HepG2 (cell line): ENCODE measurements around the gene RPL32. TPM values are rescaled to one million over a fixed set of nuclear protein-coding genes. Genes with fewer than 3 reads are reported as not detected.

Experiments used
- ATAC-seq: fragments of 200-7000 bp; cut with Tn5 transposase; 3 replicates; pipeline ENCODE4 v1.9.1; 2020; ENCODE audit warnings: mild to moderate bottlenecking, moderate library complexity
- BruUV-seq: library from RNA; stranded (reverse); fragments of 400-500 nt; replicated peaks from 2 replicates; lab custom pipeline; 2021; lab: Mats Ljungman, UMichigan
- CTCF ChIA-PET: fragments of 300-600 bp; formaldehyde crosslinking; extraction: SDS; loops from one replicate; lab custom pipeline; 2021; ENCODE audit warnings: low total read pairs, inconsistent platforms, low intra/inter-chr PET ratio; lab: Yijun Ruan, JAX
- POLR2A ChIA-PET: fragments of 350-600 bp; sonication (Branson Sonifier 250); formaldehyde crosslinking; loops from one replicate; lab custom pipeline; 2020; ENCODE audit warnings: antibody characterized with exemption, inconsistent platforms; lab: Yijun Ruan, JAX
- DNase-seq: peaks from one replicate; pipeline ENCODE4 v3.0.0-alpha.2; 2015; ENCODE audit warnings: low spot score
- FAIRE-seq: peaks from 3 replicates; lab custom pipeline; 2011; peaks lifted over from hg19 to GRCh38; lab: Jason Lieb, UNC
- H2AFZ ChIP-seq: one replicate; pipeline ENCODE4 v1.6.1; 2011; ENCODE audit warnings: low read length, inconsistent platforms
- H3K27ac ChIP-seq: fragments of 300-600 bp; 3 replicates; pipeline ENCODE4 v1.8.0; 2011; ENCODE audit warnings: mixed run types, mild to moderate bottlenecking, mixed read lengths, low read length, inconsistent platforms; ENCODE audit not compliant: insufficient read depth; ENCODE audit errors: extremely low read length
- H3K27me3 ChIP-seq, 2 experiments: fragments of 200-600 bp in 1 of 2; 2 replicates in 1 of 2; 3 replicates in 1 of 2; pipeline versions ENCODE4 v1.6.0 to v1.8.0; 2011; ENCODE audit warnings: low read length in 2 of 2, mild to moderate bottlenecking in 2 of 2, moderate library complexity in 2 of 2, inconsistent platforms in 1 of 2; ENCODE audit not compliant: insufficient read depth in 2 of 2, control insufficient read depth in 1 of 2
- H3K36me3 ChIP-seq, 2 experiments: fragments of 200-600 bp in 1 of 2; replicated peaks in 1 of 2; 2 replicates in 1 of 2; 3 replicates in 1 of 2; pipeline versions ENCODE4 v1.5.1 to v1.8.0; 2011; ENCODE audit warnings: low read length in 2 of 2, inconsistent platforms in 1 of 2; ENCODE audit not compliant: insufficient read depth in 2 of 2, control insufficient read depth in 1 of 2
- H3K4me1 ChIP-seq: 2 replicates; pipeline ENCODE4 v1.5.1; 2012; ENCODE audit warnings: low read length, inconsistent platforms; ENCODE audit not compliant: insufficient read depth
- H3K4me2 ChIP-seq: 2 replicates; pipeline ENCODE4 v1.6.0; 2011; ENCODE audit warnings: low read depth, low read length, inconsistent platforms
- H3K4me3 ChIP-seq, 3 experiments: fragments of 200-600 bp in 1 of 3; sonication (generic), shearing (Covaris generic) in 1 of 3; replicated peaks in 1 of 3; 2 replicates each; pipeline ENCODE4 v1.5.1; 2011 to 2016; ENCODE audit warnings: low read length in 3 of 3, inconsistent platforms in 2 of 3, low read depth in 2 of 3, mild to moderate bottlenecking in 2 of 3, control low read depth in 1 of 3, mixed read lengths in 1 of 3; ENCODE audit not compliant: insufficient read depth in 1 of 3
- H3K79me2 ChIP-seq: one replicate; pipeline ENCODE4 v1.6.1; 2011; ENCODE audit warnings: low read length, inconsistent platforms; ENCODE audit not compliant: insufficient read depth
- H3K9ac ChIP-seq: 2 replicates; pipeline ENCODE4 v1.6.0; 2011; ENCODE audit warnings: mild to moderate bottlenecking, low read depth, low read length, inconsistent platforms; ENCODE audit not compliant: insufficient read depth
- H3K9me3 ChIP-seq: 2 replicates; pipeline ENCODE4 v1.5.1; 2012; ENCODE audit warnings: mild to moderate bottlenecking, low read length
- H4K20me1 ChIP-seq: 2 replicates; pipeline ENCODE4 v1.6.0; 2011; ENCODE audit warnings: inconsistent platforms, mild to moderate bottlenecking, low read length, moderate library complexity; ENCODE audit not compliant: insufficient read depth
- CAMTA2 ChIP-seq: sonication (generic); formaldehyde crosslinking; IDR thresholded peaks from 2 replicates; pipeline ENCODE4 v1.4.0; 2020; ENCODE audit warnings: mild to moderate bottlenecking, missing genetic modification reagents, borderline replicate concordance
- EP300 ChIP-seq, 3 experiments: sonication (generic) in 1 of 3; formaldehyde crosslinking in 1 of 3; IDR thresholded peaks; 2 replicates each; pipeline versions ENCODE4 v1.5.1 to v1.6.1; 2011 to 2020; ENCODE audit warnings: low read depth in 2 of 3, low read length in 2 of 3, borderline replicate concordance in 1 of 3, improper control_type of control experiment in 1 of 3, mild to moderate bottlenecking in 1 of 3, missing genetic modification reagents in 1 of 3, moderate library complexity in 1 of 3
- HNRNPH1 ChIP-seq: fragments of 200-400 bp; formaldehyde crosslinking; optimal IDR thresholded peaks from 2 replicates; pipeline ENCODE3; 2017; ENCODE audit warnings: mild to moderate bottlenecking, low read depth, low read length
- KDM3A ChIP-seq: IDR thresholded peaks from 2 replicates; pipeline ENCODE4 v1.6.1; 2018; ENCODE audit warnings: low read depth, missing compliant biosample characterization
- PHF5A ChIP-seq: IDR thresholded peaks from one replicate; pipeline ENCODE4 v1.6.1; 2018; ENCODE audit warnings: low read depth, missing genetic modification reagents; ENCODE audit not compliant: unreplicated experiment
- TBL1XR1 ChIP-seq: fragments of 150-350 bp; IDR thresholded peaks from 2 replicates; pipeline ENCODE4 v1.6.1; 2014; ENCODE audit warnings: borderline replicate concordance, low read length; ENCODE audit not compliant: partially characterized antibody
- ZMYM4 ChIP-seq: sonication (generic); formaldehyde crosslinking; IDR thresholded peaks from 2 replicates; pipeline ENCODE4 v1.8.1; 2023; ENCODE audit warnings: mild to moderate bottlenecking, missing genetic modification reagents
- ZNF850 ChIP-seq: sonication (generic); formaldehyde crosslinking; conservative IDR thresholded peaks from 2 replicates; pipeline ENCODE4 v1.9.0; 2021; ENCODE audit warnings: mild to moderate bottlenecking, missing genetic modification reagents
- WGBS: methylation state at CpG from one replicate; pipeline ENCODE4 v1.1.6; 2017; ENCODE audit warnings: low lambda C conversion rate; 5-methylcytosine and 5-hydroxymethylcytosine counted together
- in situ Hi-C: cut with HindIII; loops from 2 replicates; pipeline ENCODE4 v1.10.0; 2017; ENCODE audit warnings: low pct_unique_long_range_greater_than_20kb; ENCODE audit not compliant: extremely low pct_ligation_motif_present
- intact Hi-C: fragments of 100-400 bp; cut with micrococcal nuclease; formaldehyde crosslinking; loops from one replicate; pipeline ENCODE4 v1.10.0; 2022; ENCODE audit not compliant: unreplicated experiment
- polyA plus RNA-seq, 8 experiments: library from polyadenylated mRNA; depleted of rRNA in 3 of 8; stranded (reverse) in 7 of 8; unstranded in 1 of 8; fragments of >200 nt; fragmentation: Illumina TruSeq in 4 of 8; extraction: Trizol in 4 of 8; gene quantifications; 2 replicates each; pipeline versions ENCODE4 v1.2.1 to v1.2.3, GENCODE V29; 2011 to 2016; ENCODE audit warnings: low read depth in 4 of 8, missing spikeins in 1 of 8, mixed read lengths in 1 of 8; ENCODE audit not compliant: insufficient read depth in 1 of 8
- total RNA-seq, 5 experiments: library from RNA; depleted of rRNA; stranded (reverse); fragments of >200 nt; fragmentation: Illumina TruSeq; extraction: Trizol; gene quantifications; 2 replicates each; pipeline ENCODE4 v1.2.3, GENCODE V29; 2016; ENCODE audit warnings: low read depth in 1 of 5
- TF ChIP-seq, protein P1 (sequence below): sonication (generic); formaldehyde crosslinking; IDR thresholded peaks from 2 replicates; pipeline ENCODE4 v1.8.0; 2022; ENCODE audit warnings: mild to moderate bottlenecking, missing genetic modification reagents
- TF ChIP-seq, protein P2 (sequence below): sonication (generic); formaldehyde crosslinking; IDR thresholded peaks from 2 replicates; pipeline ENCODE4 v1.5.1; 2020; ENCODE audit warnings: missing genetic modification reagents, mild to moderate bottlenecking, borderline replicate concordance
- TF ChIP-seq, protein P3 (sequence below): sonication (generic); formaldehyde crosslinking; IDR thresholded peaks from 2 replicates; pipeline ENCODE4 v1.8.1; 2022; ENCODE audit warnings: mild to moderate bottlenecking, missing genetic modification reagents
- TF ChIP-seq, protein P4 (sequence below): sonication (generic); formaldehyde crosslinking; IDR thresholded peaks from 2 replicates; pipeline ENCODE4 v1.9.0; 2021; ENCODE audit warnings: mild to moderate bottlenecking, missing genetic modification reagents

RPL32 gene
- total and polyA plus RNA-seq, 2 of the 13 experiments (the other 11 are each of a cell fraction or from before 2014, with no cell fraction given) = 1,781 to 2,401 TPM

DNA sequence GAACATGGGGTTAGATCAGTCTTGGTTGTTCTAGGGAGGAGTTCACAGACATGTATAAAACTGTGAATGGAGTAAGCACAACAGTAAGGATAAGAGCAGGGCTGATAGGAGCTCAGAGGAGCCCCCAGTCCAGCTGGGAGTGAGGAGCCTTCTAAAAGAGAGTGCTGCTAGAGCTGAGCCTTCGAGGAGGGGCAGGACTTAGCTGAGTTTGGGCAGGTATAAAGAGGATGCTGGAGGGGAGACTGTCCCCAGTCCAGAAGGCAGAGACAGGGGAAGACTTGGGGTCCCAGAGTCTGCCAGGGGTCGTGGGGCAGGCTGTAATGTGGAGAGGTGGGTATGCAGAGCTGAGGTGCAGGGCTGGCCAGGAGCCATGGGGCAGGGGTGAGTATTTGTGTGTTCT is 32.8 kb downstream of the RPL32 start:
- Histone ChIP-seq H3K27ac (no peak overlapping the region), H3K4me1 (peaks cover 29% of the 10 kb centered on the region), H3K79me2 (no peaks in the 10 kb centered on the region), H3K9ac (no peak overlapping the region), H3K9me3 (no peaks in the 10 kb centered on the region), H3K27me3 (peaks cover 0 to 45% of the 10 kb centered on the region in 2 experiments; a peak in 3 of 5 replicates), H2AFZ (no peak overlapping the region), H4K20me1 (no peaks in the 10 kb centered on the region), H3K36me3 (no peaks in the 10 kb centered on the region), H3K4me2 (no peak overlapping the region), H3K4me3 (no peak overlapping the region)
- BruUV-seq = no TSS peak
- no peak for DNase-seq
- ChIA-PET CTCF (no interaction called here), POLR2A (no interaction called here)
- 0% methylated on average over 2 of the region's 2 CpGs for WGBS
- intact Hi-C loops (no loop called here), in situ Hi-C loops (no loop called here)
- ATAC-seq = no peak
- no peak for FAIRE-seq
- no peak for TF ChIP-seq ZMYM4 (CRISPR knock-in tag)
- TF ChIP-seq PHF5A = no peak
- TF ChIP-seq, protein P1, sequence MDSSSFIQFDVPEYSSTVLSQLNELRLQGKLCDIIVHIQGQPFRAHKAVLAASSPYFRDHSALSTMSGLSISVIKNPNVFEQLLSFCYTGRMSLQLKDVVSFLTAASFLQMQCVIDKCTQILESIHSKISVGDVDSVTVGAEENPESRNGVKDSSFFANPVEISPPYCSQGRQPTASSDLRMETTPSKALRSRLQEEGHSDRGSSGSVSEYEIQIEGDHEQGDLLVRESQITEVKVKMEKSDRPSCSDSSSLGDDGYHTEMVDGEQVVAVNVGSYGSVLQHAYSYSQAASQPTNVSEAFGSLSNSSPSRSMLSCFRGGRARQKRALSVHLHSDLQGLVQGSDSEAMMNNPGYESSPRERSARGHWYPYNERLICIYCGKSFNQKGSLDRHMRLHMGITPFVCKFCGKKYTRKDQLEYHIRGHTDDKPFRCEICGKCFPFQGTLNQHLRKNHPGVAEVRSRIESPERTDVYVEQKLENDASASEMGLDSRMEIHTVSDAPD (CRISPR knock-in tag) = no peak
- no peak for TF ChIP-seq CAMTA2 (CRISPR knock-in tag)
- TF ChIP-seq EP300 (IDR thresholded peaks at IDR 0.05; ENCODE audit: low read depth in 2 of 2, low read length in 2 of 2) = no peak
- TF ChIP-seq EP300 (CRISPR knock-in tag; IDR thresholded peaks at IDR 0.05; ENCODE audit: borderline replicate concordance) = no peak
- no peak for TF ChIP-seq HNRNPH1
- TF ChIP-seq ZNF850 (CRISPR knock-in tag) = no peak
- TF ChIP-seq TBL1XR1 = no peak
- TF ChIP-seq, protein P2, sequence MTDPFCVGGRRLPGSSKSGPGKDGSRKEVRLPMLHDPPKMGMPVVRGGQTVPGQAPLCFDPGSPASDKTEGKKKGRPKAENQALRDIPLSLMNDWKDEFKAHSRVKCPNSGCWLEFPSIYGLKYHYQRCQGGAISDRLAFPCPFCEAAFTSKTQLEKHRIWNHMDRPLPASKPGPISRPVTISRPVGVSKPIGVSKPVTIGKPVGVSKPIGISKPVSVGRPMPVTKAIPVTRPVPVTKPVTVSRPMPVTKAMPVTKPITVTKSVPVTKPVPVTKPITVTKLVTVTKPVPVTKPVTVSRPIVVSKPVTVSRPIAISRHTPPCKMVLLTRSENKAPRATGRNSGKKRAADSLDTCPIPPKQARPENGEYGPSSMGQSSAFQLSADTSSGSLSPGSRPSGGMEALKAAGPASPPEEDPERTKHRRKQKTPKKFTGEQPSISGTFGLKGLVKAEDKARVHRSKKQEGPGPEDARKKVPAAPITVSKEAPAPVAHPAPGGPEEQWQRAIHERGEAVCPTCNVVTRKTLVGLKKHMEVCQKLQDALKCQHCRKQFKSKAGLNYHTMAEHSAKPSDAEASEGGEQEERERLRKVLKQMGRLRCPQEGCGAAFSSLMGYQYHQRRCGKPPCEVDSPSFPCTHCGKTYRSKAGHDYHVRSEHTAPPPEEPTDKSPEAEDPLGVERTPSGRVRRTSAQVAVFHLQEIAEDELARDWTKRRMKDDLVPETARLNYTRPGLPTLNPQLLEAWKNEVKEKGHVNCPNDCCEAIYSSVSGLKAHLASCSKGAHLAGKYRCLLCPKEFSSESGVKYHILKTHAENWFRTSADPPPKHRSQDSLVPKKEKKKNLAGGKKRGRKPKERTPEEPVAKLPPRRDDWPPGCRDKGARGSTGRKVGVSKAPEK = no peak
- TF ChIP-seq KDM3A (CRISPR knock-in tag) = no peak
- TF ChIP-seq, protein P3, sequence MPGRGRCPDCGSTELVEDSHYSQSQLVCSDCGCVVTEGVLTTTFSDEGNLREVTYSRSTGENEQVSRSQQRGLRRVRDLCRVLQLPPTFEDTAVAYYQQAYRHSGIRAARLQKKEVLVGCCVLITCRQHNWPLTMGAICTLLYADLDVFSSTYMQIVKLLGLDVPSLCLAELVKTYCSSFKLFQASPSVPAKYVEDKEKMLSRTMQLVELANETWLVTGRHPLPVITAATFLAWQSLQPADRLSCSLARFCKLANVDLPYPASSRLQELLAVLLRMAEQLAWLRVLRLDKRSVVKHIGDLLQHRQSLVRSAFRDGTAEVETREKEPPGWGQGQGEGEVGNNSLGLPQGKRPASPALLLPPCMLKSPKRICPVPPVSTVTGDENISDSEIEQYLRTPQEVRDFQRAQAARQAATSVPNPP (CRISPR knock-in tag) = no peak
- TF ChIP-seq, protein P4, sequence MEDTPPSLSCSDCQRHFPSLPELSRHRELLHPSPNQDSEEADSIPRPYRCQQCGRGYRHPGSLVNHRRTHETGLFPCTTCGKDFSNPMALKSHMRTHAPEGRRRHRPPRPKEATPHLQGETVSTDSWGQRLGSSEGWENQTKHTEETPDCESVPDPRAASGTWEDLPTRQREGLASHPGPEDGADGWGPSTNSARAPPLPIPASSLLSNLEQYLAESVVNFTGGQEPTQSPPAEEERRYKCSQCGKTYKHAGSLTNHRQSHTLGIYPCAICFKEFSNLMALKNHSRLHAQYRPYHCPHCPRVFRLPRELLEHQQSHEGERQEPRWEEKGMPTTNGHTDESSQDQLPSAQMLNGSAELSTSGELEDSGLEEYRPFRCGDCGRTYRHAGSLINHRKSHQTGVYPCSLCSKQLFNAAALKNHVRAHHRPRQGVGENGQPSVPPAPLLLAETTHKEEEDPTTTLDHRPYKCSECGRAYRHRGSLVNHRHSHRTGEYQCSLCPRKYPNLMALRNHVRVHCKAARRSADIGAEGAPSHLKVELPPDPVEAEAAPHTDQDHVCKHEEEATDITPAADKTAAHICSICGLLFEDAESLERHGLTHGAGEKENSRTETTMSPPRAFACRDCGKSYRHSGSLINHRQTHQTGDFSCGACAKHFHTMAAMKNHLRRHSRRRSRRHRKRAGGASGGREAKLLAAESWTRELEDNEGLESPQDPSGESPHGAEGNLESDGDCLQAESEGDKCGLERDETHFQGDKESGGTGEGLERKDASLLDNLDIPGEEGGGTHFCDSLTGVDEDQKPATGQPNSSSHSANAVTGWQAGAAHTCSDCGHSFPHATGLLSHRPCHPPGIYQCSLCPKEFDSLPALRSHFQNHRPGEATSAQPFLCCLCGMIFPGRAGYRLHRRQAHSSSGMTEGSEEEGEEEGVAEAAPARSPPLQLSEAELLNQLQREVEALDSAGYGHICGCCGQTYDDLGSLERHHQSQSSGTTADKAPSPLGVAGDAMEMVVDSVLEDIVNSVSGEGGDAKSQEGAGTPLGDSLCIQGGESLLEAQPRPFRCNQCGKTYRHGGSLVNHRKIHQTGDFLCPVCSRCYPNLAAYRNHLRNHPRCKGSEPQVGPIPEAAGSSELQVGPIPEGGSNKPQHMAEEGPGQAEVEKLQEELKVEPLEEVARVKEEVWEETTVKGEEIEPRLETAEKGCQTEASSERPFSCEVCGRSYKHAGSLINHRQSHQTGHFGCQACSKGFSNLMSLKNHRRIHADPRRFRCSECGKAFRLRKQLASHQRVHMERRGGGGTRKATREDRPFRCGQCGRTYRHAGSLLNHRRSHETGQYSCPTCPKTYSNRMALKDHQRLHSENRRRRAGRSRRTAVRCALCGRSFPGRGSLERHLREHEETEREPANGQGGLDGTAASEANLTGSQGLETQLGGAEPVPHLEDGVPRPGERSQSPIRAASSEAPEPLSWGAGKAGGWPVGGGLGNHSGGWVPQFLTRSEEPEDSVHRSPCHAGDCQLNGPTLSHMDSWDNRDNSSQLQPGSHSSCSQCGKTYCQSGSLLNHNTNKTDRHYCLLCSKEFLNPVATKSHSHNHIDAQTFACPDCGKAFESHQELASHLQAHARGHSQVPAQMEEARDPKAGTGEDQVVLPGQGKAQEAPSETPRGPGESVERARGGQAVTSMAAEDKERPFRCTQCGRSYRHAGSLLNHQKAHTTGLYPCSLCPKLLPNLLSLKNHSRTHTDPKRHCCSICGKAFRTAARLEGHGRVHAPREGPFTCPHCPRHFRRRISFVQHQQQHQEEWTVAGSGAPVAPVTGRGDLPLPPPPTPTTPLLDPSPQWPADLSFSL = no peak
